ENCODE results near the gene DPEP1.
"Not testable (repeated sequence)": the region's sequence is repeated elsewhere in the genome, so short reads cannot be mapped to it uniquely, and the experiment has no call there.

The DPEP1 gene

DNA sequence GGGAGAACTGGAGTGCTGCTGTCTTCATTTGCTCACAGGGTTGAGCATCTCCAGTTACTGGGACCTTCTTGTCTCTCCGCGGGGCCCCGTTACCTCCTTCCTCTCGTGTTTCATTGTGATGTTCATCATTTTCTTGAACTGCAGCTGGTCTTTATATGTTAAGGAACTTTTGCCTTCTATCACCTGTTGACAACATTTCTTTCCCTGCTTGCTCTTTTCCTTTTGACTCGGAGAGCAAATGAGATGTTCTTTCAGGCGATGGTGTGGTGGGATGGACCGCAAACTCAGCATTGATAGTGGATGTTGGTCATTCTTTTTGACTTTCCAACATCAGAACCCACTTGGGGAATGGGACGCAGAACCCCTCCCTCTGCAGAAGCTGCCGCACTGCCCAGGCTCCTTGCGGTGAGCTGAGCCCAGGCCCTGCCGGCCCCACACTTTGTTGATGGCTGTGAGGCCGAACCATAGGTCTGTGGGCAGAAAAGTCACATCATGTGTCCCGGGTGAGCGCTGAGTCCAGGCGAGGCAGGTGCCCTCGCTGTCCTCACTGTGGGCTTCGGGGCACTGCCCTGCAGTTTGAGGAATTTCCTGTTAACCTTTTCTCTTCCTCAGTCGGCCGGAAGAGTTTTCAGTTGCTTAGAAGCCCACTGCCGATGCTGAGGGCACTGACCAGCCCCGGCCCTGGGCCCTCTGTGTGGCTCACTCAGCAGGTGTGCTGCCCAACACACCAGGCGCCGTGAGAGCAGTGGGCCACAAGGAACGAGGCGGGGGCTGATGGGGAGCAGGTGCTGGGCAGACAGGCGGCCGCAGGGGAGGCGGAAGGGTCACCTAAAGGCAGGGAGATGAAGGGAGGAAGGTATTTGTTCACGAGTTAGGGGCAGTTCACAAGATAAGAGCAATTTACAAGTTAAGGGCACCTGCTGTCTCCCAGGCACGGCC is 45.5 kb upstream of the DPEP1 start:
- peaks cover 19% of the 10 kb centered on the region for H3K36me3 ChIP-seq

GRCh38 chr16:89569506-89570341 is 43.7 kb upstream of the DPEP1 start:
- Histone ChIP-seq H3K27me3 (peaks cover 53% of the 10 kb centered on the region), H3K36me3 (peaks cover under 1% of the 10 kb centered on the region), H3K27ac (no peak overlapping the region), H3K4me3 (ENCODE audit: low read depth in 1 of 2, low read length in 1 of 2) (no peak overlapping the region), H3K9me3 (no peaks in the 10 kb centered on the region), H3K4me1 (ENCODE audit: control insufficient read depth in 1 of 2, insufficient read depth in 1 of 2, low read depth in 1 of 2, low read length in 1 of 2) (peaks cover 21 to 30% of the 10 kb centered on the region in 2 experiments)
- TF ChIP-seq, protein P1, sequence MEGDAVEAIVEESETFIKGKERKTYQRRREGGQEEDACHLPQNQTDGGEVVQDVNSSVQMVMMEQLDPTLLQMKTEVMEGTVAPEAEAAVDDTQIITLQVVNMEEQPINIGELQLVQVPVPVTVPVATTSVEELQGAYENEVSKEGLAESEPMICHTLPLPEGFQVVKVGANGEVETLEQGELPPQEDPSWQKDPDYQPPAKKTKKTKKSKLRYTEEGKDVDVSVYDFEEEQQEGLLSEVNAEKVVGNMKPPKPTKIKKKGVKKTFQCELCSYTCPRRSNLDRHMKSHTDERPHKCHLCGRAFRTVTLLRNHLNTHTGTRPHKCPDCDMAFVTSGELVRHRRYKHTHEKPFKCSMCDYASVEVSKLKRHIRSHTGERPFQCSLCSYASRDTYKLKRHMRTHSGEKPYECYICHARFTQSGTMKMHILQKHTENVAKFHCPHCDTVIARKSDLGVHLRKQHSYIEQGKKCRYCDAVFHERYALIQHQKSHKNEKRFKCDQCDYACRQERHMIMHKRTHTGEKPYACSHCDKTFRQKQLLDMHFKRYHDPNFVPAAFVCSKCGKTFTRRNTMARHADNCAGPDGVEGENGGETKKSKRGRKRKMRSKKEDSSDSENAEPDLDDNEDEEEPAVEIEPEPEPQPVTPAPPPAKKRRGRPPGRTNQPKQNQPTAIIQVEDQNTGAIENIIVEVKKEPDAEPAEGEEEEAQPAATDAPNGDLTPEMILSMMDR (IDR thresholded peaks at IDR 0.05), result no peak

More for the DNA sequence above, 45.5 kb upstream of the DPEP1 start:
- TF ChIP-seq, protein P1 (IDR thresholded peaks at IDR 0.05), result no peak
- Histone ChIP-seq H3K4me1 (ENCODE audit: control insufficient read depth in 1 of 2, insufficient read depth in 1 of 2, low read depth in 1 of 2, low read length in 1 of 2) (peaks cover 18 to 25% of the 10 kb centered on the region in 2 experiments), H3K27ac (no peak overlapping the region), H3K27me3 (peaks cover 35% of the 10 kb centered on the region), H3K9me3 (no peaks in the 10 kb centered on the region), H3K4me3 (ENCODE audit: low read depth in 1 of 2, low read length in 1 of 2) (no peak overlapping the region)

- H3K36me3 ChIP-seq, result no peaks in the 10 kb centered on the region
- H3K4me1 ChIP-seq (ENCODE audit: control insufficient read depth in 1 of 2, insufficient read depth in 1 of 2, low read depth in 1 of 2, low read length in 1 of 2), result peaks cover 23 to 25% of the 10 kb centered on the region in 2 experiments
- TF ChIP-seq, protein P1 (IDR thresholded peaks at IDR 0.05), result no peak
- peaks cover 56% of the 10 kb centered on the region for H3K27me3 ChIP-seq
- no peak overlapping the region for H3K27ac ChIP-seq
- H3K4me3 ChIP-seq (ENCODE audit: low read depth in 1 of 2, low read length in 1 of 2), result no peak overlapping the region
- no peaks in the 10 kb centered on the region for H3K9me3 ChIP-seq
Observed at GRCh38 chr16:89570342-89570923, 43.0 kb upstream of the DPEP1 start.

GRCh38 chr16:89570983-89571598 is 42.4 kb upstream of the DPEP1 start:
- H3K36me3 ChIP-seq; H3K9me3 ChIP-seq; H3K4me3 ChIP-seq (ENCODE audit: low read depth in 1 of 2, low read length in 1 of 2); H3K27ac ChIP-seq: not testable (repeated sequence)
- Histone ChIP-seq H3K27me3 (peaks cover 56% of the 10 kb centered on the region), H3K4me1 (ENCODE audit: control insufficient read depth in 1 of 2, insufficient read depth in 1 of 2, low read depth in 1 of 2, low read length in 1 of 2) (peaks cover 16 to 19% of the 10 kb centered on the region in 2 experiments)

DNA sequence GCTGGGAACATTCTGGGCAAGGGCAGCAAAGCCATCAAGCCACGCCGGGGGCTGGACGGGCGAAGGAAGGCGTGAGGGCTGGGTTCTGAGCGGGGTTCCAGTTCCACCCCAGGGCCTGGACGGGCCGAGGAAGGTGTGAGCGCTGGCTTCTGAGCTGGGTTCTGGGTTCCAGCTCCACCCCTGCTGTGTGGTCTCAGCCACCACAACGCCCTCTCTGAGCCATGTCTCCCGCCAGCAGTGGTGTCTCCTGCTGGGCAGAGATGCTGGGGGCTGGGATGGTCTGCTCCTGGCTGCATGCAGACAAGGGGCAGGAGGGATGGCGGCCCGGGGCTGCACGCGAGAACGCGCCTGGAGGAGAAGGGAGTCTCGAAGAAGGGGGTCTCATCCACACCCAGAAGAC is 41.8 kb upstream of the DPEP1 start:
- Histone ChIP-seq H3K27ac (no peak overlapping the region), H3K4me1 (ENCODE audit: control insufficient read depth in 1 of 2, insufficient read depth in 1 of 2, low read depth in 1 of 2, low read length in 1 of 2) (peaks cover 15 to 17% of the 10 kb centered on the region in 2 experiments), H3K4me3 (ENCODE audit: low read depth in 1 of 2, low read length in 1 of 2) (no peak overlapping the region), H3K9me3 (no peaks in the 10 kb centered on the region), H3K27me3 (peaks cover 56% of the 10 kb centered on the region), H3K36me3 (no peaks in the 10 kb centered on the region)
- TF ChIP-seq, protein P1 (IDR thresholded peaks at IDR 0.05), result no peak
